HUES6 (cell line): ENCODE data around the gene SGTA.
A peak's percentile ranks its signal among the peaks of the same experiment; 100 is the strongest.

Experiments used
- H3K27ac ChIP-seq: 2 replicates; pipeline ENCODE4 v1.7.0; 2013; ENCODE audit warnings: low read depth, mild to moderate bottlenecking, low read length, inconsistent platforms
- H3K27me3 ChIP-seq: 2 replicates; pipeline ENCODE4 v1.6.1; 2013; ENCODE audit warnings: low read length; ENCODE audit not compliant: control insufficient read depth, insufficient read depth
- H3K36me3 ChIP-seq: 2 replicates; pipeline ENCODE4 v1.6.1; 2013; ENCODE audit warnings: low read length; ENCODE audit not compliant: control insufficient read depth, insufficient read depth
- H3K4me1 ChIP-seq: 2 replicates; pipeline ENCODE4 v1.6.1; 2013; ENCODE audit warnings: low read length; ENCODE audit not compliant: control insufficient read depth, insufficient read depth
- H3K4me3 ChIP-seq: 2 replicates; pipeline ENCODE4 v1.5.1; 2013; ENCODE audit warnings: low read depth, low read length
- H3K9ac ChIP-seq: one replicate; pipeline ENCODE4 v1.6.1; 2013; ENCODE audit warnings: mild to moderate bottlenecking, low read length
- H3K9me3 ChIP-seq: 2 replicates; pipeline ENCODE4 v1.6.1; 2013; ENCODE audit warnings: low read depth, low read length; ENCODE audit not compliant: control insufficient read depth, insufficient read depth

SGTA gene

DNA sequence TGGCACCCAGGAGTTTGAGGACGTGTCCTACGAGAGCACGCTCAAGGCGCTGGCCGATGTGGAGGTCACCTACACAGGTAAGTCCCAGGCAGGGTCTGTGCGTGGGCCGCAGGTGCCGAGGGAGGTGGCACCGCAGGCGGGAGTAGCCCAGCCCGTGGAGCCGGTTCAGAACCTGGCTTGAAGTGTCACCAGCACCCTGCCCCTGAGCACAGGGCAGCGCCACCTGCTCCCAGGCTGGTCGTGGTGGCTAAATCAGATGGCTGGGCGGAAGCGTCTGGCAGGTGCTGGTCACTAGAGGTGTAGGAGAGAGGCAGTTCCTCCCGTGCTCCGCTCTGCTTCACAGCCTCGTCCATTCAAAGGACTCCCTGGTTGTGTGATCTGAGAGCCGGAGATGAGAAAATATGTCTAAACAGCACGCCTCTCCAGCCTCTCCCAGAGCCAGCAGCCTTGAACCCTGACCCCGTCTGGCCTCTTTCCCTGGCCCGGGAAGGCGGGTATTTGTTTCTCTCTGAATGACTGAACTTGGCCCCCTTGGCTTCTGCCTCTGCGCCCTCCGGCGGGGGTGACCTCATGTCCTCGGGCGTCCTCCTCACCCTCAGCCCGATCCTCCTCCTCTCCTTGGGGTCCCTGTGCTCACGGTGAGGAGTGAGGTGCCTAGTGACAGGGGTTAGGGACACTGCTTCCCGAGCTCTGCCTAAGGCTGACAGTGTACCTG is 7.6 kb upstream of the SGTA start:
- peaks cover 7% of the 10 kb centered on the region for H3K4me1 ChIP-seq

DNA sequence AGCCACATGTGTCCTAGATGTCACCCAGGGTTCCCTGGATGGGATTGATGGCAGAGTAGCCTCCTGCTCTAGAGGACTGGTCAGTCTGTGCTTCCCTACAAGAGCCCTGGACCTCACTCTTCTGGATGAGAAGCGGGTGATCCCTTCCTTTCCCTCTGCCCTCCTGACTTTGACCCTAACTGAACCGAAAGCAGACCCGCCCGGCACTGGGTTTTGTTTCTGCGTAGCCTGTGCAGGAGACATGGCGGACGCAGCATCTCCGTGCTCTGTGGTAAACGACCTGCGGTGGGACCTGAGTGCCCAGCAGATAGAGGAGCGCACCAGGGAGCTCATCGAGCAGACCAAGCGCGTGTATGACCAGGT is 7.1 kb upstream of the SGTA start:
- Histone ChIP-seq H3K4me3 (no peak overlapping the region), H3K27me3 (no peaks in the 10 kb centered on the region), H3K27ac (no peak overlapping the region), H3K4me1 (peaks cover 7% of the 10 kb centered on the region), H3K9me3 (no peaks in the 10 kb centered on the region), H3K9ac (no peak overlapping the region), H3K36me3 (peaks cover 55% of the 10 kb centered on the region)

More for the DNA sequence above, 7.6 kb upstream of the SGTA start:
- H3K9ac ChIP-seq = no peak overlapping the region
- no peak overlapping the region for H3K4me3 ChIP-seq
- no peak overlapping the region for H3K27ac ChIP-seq
- no peaks in the 10 kb centered on the region for H3K9me3 ChIP-seq
- no peaks in the 10 kb centered on the region for H3K27me3 ChIP-seq
- peaks cover 60% of the 10 kb centered on the region for H3K36me3 ChIP-seq

DNA sequence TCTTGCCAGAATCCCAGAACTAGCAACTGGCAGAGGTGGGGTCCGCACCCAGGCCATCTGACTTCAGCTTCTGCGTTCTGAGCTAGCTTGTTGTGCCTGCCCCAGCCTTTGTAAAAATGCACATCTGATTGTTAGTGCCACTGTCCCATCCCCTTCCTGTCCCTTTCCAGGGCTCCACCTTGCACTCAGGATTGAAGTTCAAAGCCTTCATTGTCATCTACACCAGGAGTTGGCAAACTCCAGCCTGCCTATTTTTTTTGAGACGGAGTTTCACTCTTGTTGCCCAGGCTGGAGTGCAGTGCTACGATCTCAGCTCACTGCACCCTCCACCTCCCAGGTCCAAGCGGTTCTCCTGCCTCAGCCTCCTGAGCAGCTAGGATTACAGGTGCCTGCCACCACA is 5.2 kb upstream of the SGTA start:
- H3K4me1 ChIP-seq = peaks cover 7% of the 10 kb centered on the region
- peaks cover 38% of the 10 kb centered on the region for H3K36me3 ChIP-seq
- H3K9ac ChIP-seq = no peak overlapping the region

DNA sequence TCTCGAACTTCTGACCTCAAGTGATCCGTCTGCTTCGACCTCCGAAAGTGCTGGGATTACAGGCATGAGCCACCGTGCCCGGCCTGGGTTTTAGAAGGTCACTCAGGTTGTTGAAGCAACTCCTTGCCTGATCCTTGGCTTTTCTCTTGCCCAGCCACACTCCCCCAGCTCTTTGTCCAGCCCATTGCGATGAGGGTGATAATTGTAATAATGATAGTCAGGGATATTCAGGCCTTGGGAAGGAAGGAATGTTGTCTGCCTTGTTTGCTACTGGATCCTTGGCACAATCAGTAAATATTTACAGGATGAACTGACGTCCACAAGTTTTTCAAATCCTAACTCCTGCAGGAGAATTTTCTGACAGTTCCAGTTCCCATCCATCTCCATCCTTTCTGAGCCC is 4.0 kb upstream of the SGTA start:
- Histone ChIP-seq H3K9ac (no peak overlapping the region), H3K4me1 (peaks cover 8% of the 10 kb centered on the region), H3K27me3 (no peaks in the 10 kb centered on the region), H3K27ac (no peak overlapping the region), H3K36me3 (peaks cover 32% of the 10 kb centered on the region), H3K9me3 (no peaks in the 10 kb centered on the region), H3K4me3 (no peak overlapping the region)

More for the DNA sequence above, 5.2 kb upstream of the SGTA start:
- Histone ChIP-seq H3K4me3 (no peak overlapping the region), H3K27ac (no peak overlapping the region), H3K9me3 (no peaks in the 10 kb centered on the region), H3K27me3 (no peaks in the 10 kb centered on the region)

DNA sequence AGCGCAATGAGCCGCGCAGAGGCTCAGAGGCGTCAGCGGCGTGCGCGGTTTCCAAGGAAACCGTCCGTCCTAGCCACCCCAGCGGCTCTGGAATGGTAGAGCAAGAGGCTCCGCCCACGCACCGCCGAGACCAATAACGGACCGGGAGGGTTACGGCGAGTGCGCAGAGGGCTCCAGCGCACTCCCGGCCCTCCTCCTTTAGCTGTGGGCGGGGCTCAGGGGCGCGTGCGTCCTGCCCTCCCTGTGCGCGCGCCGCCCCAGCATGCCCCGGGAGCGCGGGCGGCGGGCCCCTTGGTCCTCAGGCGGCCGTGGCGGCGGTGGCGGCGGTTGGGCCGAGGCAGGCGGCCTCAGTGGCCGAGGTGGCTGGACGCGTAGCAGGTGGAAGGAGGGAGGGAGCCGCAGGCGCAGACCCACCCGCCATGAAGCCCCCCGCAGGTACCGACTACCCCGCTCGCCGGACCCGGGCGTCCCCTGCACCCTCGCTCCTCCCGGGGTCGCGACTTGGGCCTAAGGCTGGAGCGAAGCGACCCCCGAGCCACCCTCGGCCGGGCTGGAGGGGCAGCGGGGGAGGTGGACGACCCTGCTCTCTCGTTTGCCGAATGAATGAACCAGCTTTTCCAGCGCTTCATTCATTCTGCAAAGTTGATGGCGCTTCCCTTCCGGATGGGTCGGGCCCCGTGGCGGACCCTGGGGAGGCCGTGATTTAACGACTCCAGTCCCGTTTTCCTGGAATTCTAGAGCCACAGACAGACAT is 2.3 kb upstream of the SGTA start, which contains the start of gene THOP1:
Gene THOP1, plus strand, starts transcription at position 260 of the 754 bp plus-strand sequence. Its CDS starts 160 bp downstream, at position 420.
- H3K9me3 ChIP-seq = no peaks in the 10 kb centered on the region
- peak within 1 kb of the TSS; percentile 84 for H3K9ac ChIP-seq
- peak within 1 kb of the TSS; percentile 78; the same call in 1 of the 2 replicates for H3K27ac ChIP-seq
- peak within 1 kb of the TSS; percentile 95 for H3K4me3 ChIP-seq
- H3K27me3 ChIP-seq = no peaks in the 10 kb centered on the region
- H3K4me1 ChIP-seq = peaks cover 12% of the 10 kb centered on the region
- H3K36me3 ChIP-seq = peaks cover 21% of the 10 kb centered on the region

DNA sequence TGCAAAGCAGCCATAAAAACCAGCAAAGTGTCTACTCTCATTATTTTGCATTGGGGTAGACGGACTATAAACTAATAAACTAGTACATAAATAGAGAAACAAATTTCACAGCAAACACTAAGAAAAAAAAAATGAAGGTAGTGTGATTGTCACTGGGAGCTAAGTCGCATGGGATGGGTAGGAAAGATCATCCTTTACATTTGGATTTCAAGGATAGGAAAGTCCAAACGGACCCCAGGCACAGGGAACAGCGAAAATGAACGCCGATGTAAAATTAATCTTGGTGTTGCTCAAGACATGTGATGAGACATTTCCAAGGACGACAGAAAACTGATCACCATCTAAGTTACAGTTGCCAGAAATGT is 690 bp upstream of the SGTA start:
- H3K9me3 ChIP-seq = no peaks in the 10 kb centered on the region
- H3K27ac ChIP-seq = no peak overlapping the region
- peaks cover 18% of the 10 kb centered on the region for H3K36me3 ChIP-seq
- 0 out of 2 replicates have a peak overlapping the region, but pooled peaks have one; percentile 5 for H3K4me3 ChIP-seq
- peak overlapping the region; percentile 20 for H3K9ac ChIP-seq
- H3K4me1 ChIP-seq = peaks cover 12% of the 10 kb centered on the region
- no peaks in the 10 kb centered on the region for H3K27me3 ChIP-seq

DNA sequence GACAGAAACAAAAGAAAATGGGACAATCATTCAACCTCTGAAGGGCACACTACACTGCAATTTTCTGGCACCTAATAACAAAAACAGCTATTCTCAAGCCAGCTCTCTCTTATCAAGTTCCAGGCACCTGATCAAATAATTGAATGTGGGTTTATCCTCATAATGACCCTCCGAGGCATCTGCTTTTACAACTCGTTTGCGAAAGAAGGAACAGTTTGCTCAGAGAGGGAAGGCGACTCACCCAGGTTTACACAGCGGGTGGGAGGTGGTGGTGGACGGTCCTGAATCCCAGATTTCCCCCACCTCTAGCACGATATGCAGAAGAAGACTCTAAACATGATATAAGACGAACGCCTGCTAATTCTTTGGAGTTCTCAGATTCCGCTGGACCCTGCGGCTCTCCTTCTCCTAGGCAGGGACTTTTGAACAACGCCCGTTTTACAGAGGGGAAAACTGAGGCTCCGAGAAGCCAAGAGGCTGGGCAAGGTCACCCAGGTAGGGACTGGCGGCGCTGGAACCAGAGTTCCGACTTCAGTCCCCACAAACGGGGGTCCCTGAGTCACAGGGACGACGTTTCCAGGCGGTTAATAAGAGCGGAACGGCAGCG is 641 bp downstream of the SGTA start:
- H3K9me3 ChIP-seq = no peaks in the 10 kb centered on the region
- H3K27me3 ChIP-seq = no peaks in the 10 kb centered on the region
- peaks cover 12% of the 10 kb centered on the region for H3K4me1 ChIP-seq
- peak overlapping the region; percentile 76 for H3K27ac ChIP-seq
- H3K4me3 ChIP-seq = peak overlapping the region; percentile 89
- H3K9ac ChIP-seq = peak overlapping the region; percentile 93
- peaks cover 11% of the 10 kb centered on the region for H3K36me3 ChIP-seq

DNA sequence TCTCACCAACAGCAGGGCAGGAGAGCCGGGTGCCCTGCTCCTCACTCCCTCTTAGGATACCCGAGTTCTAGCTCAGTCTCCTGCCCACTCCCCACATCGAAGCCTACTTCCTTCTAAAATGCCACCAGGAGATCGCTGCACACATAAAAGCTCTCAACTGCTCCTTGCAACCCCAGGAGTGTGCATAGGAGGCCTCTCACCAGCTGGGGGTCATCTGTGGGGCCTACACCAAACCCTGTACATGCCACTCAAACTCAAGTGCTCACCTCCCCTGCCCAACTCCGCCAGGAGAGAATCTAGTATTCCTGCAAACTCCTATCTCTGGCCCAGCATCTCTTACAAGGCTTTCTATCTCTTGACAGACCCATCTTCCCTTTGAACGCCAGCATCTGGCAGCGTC is 2.8 kb downstream of the SGTA start:
- Histone ChIP-seq H3K4me1 (0 out of 2 replicates have a peak, but pooled peaks cover 5% of the 10 kb centered on the region), H3K27me3 (no peaks in the 10 kb centered on the region), H3K27ac (no peak overlapping the region), H3K36me3 (peaks cover 18% of the 10 kb centered on the region), H3K9me3 (no peaks in the 10 kb centered on the region), H3K4me3 (no peak overlapping the region), H3K9ac (no peak overlapping the region)

DNA sequence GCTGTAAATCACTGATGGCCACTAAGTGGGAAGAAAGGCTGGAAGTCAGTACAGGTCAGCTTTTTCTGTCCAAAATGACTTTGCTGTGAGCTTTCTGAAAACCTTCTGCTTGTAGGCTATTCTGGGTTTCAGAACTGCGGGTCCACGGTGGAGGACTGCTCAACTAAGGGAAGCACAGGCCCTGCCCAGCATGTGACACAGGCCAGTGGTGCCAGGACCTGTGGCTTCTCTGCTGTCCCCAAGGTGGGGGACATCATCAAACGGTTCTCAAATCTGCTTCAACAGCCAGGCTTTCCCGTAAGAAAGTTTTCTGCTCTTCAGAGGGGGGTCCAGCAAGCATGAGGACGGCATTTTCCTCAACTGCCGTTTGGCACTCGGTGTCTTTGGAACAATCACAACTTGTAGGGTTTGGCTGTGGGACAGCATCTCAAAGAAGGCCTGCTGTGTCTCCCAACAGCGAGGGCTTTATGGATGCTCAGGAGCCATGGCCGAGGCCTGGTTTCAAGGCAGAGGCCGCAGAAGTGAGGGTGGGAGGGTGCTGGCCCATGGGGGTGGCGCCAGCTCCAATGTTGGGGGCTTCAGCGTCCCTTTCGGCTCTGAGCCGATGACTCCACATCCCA is 3.8 kb downstream of the SGTA start:
- no peaks in the 10 kb centered on the region for H3K9me3 ChIP-seq
- H3K9ac ChIP-seq = no peak overlapping the region
- H3K4me3 ChIP-seq = no peak overlapping the region
- H3K27me3 ChIP-seq = no peaks in the 10 kb centered on the region
- H3K36me3 ChIP-seq = peaks cover 18% of the 10 kb centered on the region
- no peak overlapping the region for H3K27ac ChIP-seq
- H3K4me1 ChIP-seq = 0 out of 2 replicates have a peak, but pooled peaks cover 5% of the 10 kb centered on the region

DNA sequence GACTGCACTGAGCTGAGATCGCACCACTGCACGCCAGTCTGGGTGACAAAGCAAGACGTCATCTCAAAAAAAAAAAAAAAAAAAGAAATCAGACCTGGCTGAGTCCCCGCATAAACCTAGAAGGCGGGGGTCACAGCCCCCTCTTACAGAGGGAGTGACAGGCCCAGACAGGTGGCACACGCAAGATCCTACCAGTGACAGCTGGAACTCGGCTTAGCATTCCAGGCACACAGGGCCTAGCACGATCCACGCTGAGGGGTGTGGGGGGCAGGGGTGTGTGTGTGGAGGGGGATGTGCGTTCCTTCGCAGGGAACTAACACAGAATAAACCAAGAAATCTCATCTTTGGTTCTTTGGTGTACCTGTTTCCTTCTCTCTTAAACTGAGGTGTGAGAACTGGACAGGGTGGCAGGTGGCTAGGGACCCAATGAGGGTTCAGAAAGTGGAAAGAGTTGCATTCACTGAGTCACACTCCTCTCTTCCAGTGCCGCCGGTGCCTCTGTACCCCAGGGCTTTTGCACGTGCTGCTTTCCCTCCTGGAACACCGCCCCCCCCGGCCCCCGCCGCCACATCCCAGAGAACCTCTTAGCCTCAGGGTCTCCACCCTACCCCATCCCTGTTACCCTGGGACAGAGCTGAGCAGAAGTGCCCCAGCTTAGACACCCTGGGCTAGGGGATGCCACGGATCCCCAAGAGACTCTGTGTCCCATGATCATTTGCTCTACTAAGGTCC is 5.0 kb downstream of the SGTA start:
- Histone ChIP-seq H3K9me3 (no peaks in the 10 kb centered on the region), H3K4me1 (0 out of 2 replicates have a peak, but pooled peaks cover 5% of the 10 kb centered on the region), H3K4me3 (no peak overlapping the region), H3K27me3 (no peaks in the 10 kb centered on the region), H3K9ac (no peak overlapping the region), H3K27ac (no peak overlapping the region), H3K36me3 (peaks cover 18% of the 10 kb centered on the region)
